HEK293 (cell line): ENCODE measurements around the gene TSEN2.

Experiments
- REST ChIP-seq: fragments of 450-650 bp; formaldehyde crosslinking; IDR thresholded peaks from 2 replicates; pipeline ENCODE4 v1.5.1; 2016; ENCODE audit warnings: missing biosample characterization, missing genetic modification characterization
- TCF7L2 ChIP-seq: IDR thresholded peaks from 2 replicates; pipeline ENCODE4 v1.6.1; 2011; ENCODE audit warnings: low read depth, mild to moderate bottlenecking, inconsistent platforms, low read length, moderate library complexity, borderline replicate concordance
- ZNF274 ChIP-seq, 2 experiments: fragments of 200-500 bp in 1 of 2; fragments of 450-650 bp in 1 of 2; sonication (Bioruptor generic) in 1 of 2; formaldehyde crosslinking in 1 of 2; IDR thresholded peaks; 2 replicates each; pipeline versions ENCODE4 v1.5.1 to v1.6.1; 2014 to 2016; ENCODE audit warnings: borderline replicate concordance in 1 of 2, inconsistent platforms in 1 of 2, low read length in 1 of 2, missing biosample characterization in 1 of 2, missing genetic modification characterization in 1 of 2
- ZNF639 ChIP-seq: fragments of 450-650 bp; formaldehyde crosslinking; IDR thresholded peaks from 2 replicates; pipeline ENCODE4 v1.5.1; 2016; ENCODE audit warnings: missing biosample characterization, missing genetic modification characterization
- ZNF664 ChIP-seq: fragments of 450-650 bp; formaldehyde crosslinking; IDR thresholded peaks from 2 replicates; pipeline ENCODE4 v1.5.1; 2016; ENCODE audit warnings: missing biosample characterization, missing genetic modification characterization

- TF ChIP-seq ZNF664 (tag by site-specific recombination) (no peak), REST (tag by site-specific recombination) (no peak), ZNF274 (IDR thresholded peaks at IDR 0.05; ENCODE audit: low read length) (no peak), ZNF274 (tag by site-specific recombination; IDR thresholded peaks at IDR 0.05; ENCODE audit: borderline replicate concordance) (no peak), TCF7L2 (no peak), ZNF639 (tag by site-specific recombination) (no peak)
Observed at GRCh38 chr3:12582730-12583129, 98.5 kb downstream of the TSEN2 start.
